HG03342 (cell line): ENCODE results near the gene KRTAP12-1.
"Not testable (repeated sequence)": the region's sequence is repeated elsewhere in the genome, so short reads cannot be mapped to it uniquely, and the experiment has no call there.

ENCODE experiments used
- ATAC-seq: cut with Tn5 transposase; IDR thresholded peaks from one replicate; pipeline ENCODE4 v1.9.1; 2021; ENCODE audit warnings: mild to moderate bottlenecking, moderate library complexity; ENCODE audit not compliant: unreplicated experiment

Gene KRTAP12-1

GRCh38 chr21:44671911-44672310, 10.1 kb downstream of the KRTAP12-1 start:
- no peak for ATAC-seq

GRCh38 chr21:44670642-44671432, 11.1 kb downstream of the KRTAP12-1 start:
- ATAC-seq, result no peak

- no peak for ATAC-seq
Observed at GRCh38 chr21:44667612-44668011, 14.4 kb downstream of the KRTAP12-1 start.

GRCh38 chr21:44666401-44667320, 15.3 kb downstream of the KRTAP12-1 start, which contains the start of gene KRTAP12-2:
Gene KRTAP12-2, minus strand, starts transcription at chr21:44666927. Its CDS starts 41 bp downstream, at chr21:44666886.
- no peak for ATAC-seq

- ATAC-seq, result no peak
Observed at GRCh38 chr21:44664691-44665090, 17.3 kb downstream of the KRTAP12-1 start.

GRCh38 chr21:44661567-44661966, 20.4 kb downstream of the KRTAP12-1 start:
- ATAC-seq, result not testable (repeated sequence)

GRCh38 chr21:44658913-44659595, 22.9 kb downstream of the KRTAP12-1 start:
- no peak for ATAC-seq

GRCh38 chr21:44658541-44658910, 23.4 kb downstream of the KRTAP12-1 start:
- no peak for ATAC-seq

- no peak for ATAC-seq
Observed at GRCh38 chr21:44657635-44658540, 24.1 kb downstream of the KRTAP12-1 start, which contains the start of gene KRTAP12-3. Gene KRTAP12-3, plus strand, starts transcription at chr21:44657932. Its CDS starts 48 bp downstream, at chr21:44657980.

GRCh38 chr21:44656868-44657267, 25.1 kb downstream of the KRTAP12-1 start:
- no peak for ATAC-seq

GRCh38 chr21:44654576-44655175, 27.3 kb downstream of the KRTAP12-1 start, which contains the start of gene KRTAP12-4:
Gene KRTAP12-4, minus strand, starts transcription at chr21:44654659. Its CDS starts 45 bp downstream, at chr21:44654614.
- ATAC-seq, result no peak

- ATAC-seq, result no peak
Observed at GRCh38 chr21:44653656-44654575, 28.0 kb downstream of the KRTAP12-1 start.

GRCh38 chr21:44653123-44653522, 28.8 kb downstream of the KRTAP12-1 start:
- no peak for ATAC-seq

GRCh38 chr21:44650973-44651675, 30.8 kb downstream of the KRTAP12-1 start:
- ATAC-seq, result no peak

- no peak for ATAC-seq
Observed at GRCh38 chr21:44650265-44650972, 31.5 kb downstream of the KRTAP12-1 start.

GRCh38 chr21:44649521-44650100, 32.4 kb downstream of the KRTAP12-1 start:
- ATAC-seq, result no peak
